HL-60 (cell line): ENCODE results near the gene NEK1.

Source experiments
- DNase-seq, 2 experiments: peaks; one replicate each; pipeline ENCODE4 v3.0.0-alpha.2; 2010 to 2020; ENCODE audit warnings: low read depth in 1 of 2, low spot score in 1 of 2
- H3K27ac ChIP-seq: fragments of 250-450 bp; sonication (Bioruptor Pico); replicated peaks from 2 replicates; pipeline ENCODE4 v1.5.1; 2020; ENCODE audit warnings: mild to moderate bottlenecking, moderate library complexity
- H3K27me3 ChIP-seq: fragments of 250-450 bp; sonication (Bioruptor Pico); 2 replicates; pipeline ENCODE4 v1.5.1; 2021; ENCODE audit warnings: mild to moderate bottlenecking, moderate library complexity; ENCODE audit not compliant: insufficient read depth, poor library complexity, severe bottlenecking
- H3K4me3 ChIP-seq: replicated peaks from 2 replicates; pipeline ENCODE4 v1.5.1; 2011; ENCODE audit warnings: mild to moderate bottlenecking, control low read depth, low read length; ENCODE audit not compliant: insufficient read depth
- CTCF ChIP-seq: IDR thresholded peaks from one replicate; pipeline ENCODE4 v1.5.1; 2011; ENCODE audit warnings: low read length, control low read depth, inconsistent platforms; ENCODE audit not compliant: insufficient read depth
- GABPA ChIP-seq: IDR thresholded peaks from 2 replicates; pipeline ENCODE4 v1.6.1; 2012; ENCODE audit warnings: low read depth
- POLR2AphosphoS5 ChIP-seq: IDR thresholded peaks from 2 replicates; pipeline ENCODE4 v1.6.1; 2012; ENCODE audit warnings: low read depth
- SPI1 ChIP-seq: IDR thresholded peaks from 2 replicates; pipeline ENCODE4 v1.6.1; 2012; ENCODE audit warnings: low read depth, mild to moderate bottlenecking, borderline replicate concordance
- TF ChIP-seq, protein P1 (sequence below): IDR thresholded peaks from 2 replicates; pipeline ENCODE4 v1.6.1; 2012; ENCODE audit warnings: low read depth; ENCODE audit not compliant: insufficient replicate concordance

The NEK1 gene

DNA sequence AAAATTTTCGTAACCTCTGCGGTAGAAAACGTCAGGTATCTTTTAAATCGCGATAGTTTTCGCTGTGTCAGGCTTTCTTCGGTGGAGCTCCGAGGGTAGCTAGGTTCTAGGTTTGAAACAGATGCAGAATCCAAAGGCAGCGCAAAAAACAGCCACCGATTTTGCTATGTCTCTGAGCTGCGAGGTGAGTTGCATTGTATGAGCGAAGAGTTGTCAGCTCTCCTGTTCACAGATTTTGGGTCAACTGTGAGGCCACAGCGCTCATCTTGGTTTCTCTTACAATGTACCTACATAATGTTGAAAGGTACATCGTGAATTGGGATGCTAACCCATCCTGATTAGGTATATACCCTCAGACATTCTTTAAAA is 8.5 kb upstream of the NEK1 start:
- DNase-seq = peak in 1 of 2 experiments; percentile 5
- no peaks in the 10 kb centered on the region for H3K27me3 ChIP-seq
- H3K27ac ChIP-seq = peak overlapping the region; percentile 83
- TF ChIP-seq SPI1 (no peak), CTCF (no peak), POLR2AphosphoS5 (no peak), GABPA (no peak)
- TF ChIP-seq, protein P1, sequence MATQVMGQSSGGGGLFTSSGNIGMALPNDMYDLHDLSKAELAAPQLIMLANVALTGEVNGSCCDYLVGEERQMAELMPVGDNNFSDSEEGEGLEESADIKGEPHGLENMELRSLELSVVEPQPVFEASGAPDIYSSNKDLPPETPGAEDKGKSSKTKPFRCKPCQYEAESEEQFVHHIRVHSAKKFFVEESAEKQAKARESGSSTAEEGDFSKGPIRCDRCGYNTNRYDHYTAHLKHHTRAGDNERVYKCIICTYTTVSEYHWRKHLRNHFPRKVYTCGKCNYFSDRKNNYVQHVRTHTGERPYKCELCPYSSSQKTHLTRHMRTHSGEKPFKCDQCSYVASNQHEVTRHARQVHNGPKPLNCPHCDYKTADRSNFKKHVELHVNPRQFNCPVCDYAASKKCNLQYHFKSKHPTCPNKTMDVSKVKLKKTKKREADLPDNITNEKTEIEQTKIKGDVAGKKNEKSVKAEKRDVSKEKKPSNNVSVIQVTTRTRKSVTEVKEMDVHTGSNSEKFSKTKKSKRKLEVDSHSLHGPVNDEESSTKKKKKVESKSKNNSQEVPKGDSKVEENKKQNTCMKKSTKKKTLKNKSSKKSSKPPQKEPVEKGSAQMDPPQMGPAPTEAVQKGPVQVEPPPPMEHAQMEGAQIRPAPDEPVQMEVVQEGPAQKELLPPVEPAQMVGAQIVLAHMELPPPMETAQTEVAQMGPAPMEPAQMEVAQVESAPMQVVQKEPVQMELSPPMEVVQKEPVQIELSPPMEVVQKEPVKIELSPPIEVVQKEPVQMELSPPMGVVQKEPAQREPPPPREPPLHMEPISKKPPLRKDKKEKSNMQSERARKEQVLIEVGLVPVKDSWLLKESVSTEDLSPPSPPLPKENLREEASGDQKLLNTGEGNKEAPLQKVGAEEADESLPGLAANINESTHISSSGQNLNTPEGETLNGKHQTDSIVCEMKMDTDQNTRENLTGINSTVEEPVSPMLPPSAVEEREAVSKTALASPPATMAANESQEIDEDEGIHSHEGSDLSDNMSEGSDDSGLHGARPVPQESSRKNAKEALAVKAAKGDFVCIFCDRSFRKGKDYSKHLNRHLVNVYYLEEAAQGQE = no peak
- H3K4me3 ChIP-seq = peak overlapping the region; percentile 89

DNA sequence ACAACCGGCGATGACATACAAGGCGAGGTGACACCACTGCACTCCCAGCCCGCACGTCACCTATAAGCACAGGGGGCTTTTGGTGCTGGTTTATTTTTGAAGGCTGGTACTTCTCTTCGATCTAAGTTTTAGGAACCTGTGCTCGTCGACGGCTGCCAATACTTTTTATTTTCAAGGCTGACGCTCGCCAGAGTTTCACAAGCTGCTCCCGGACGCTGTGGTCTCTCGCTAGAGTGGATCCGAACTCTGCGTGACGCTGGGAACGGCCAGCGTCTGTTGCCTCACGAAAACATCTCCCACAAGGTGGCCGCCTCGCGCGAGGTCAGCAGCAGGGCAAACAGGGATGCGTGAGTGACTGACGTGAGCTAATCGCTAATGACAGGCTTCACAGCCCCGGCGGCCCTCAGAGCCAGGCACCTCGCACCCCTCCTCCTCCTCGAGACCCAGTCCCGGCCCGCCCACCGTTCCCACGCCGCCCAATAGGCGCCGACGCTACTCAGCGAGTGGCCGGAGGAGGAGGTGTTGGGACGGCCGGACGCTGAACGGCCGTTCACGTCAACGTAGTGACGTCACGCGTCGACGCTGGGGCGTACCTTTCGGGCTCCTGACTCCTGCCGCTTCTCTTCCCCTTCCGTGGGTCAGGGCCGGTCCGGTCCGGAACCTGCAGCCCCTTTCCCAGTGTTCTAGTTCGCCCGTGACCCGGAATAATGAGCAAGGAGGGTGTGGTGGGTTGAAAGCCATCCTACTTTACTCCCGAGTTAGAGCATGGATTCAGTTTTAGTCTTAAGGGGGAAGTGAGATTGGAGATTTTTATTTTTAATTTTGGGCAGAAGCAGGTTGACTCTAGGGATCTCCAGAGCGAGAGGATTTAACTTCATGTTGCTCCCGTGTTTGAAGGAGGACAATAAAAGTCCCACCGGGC is 7.8 kb upstream of the NEK1 start, which contains the start of gene CLCN3:
TSS of gene CLCN3 (plus strand) at position 621 of the 922 bp plus-strand sequence. CDS start 15,351 bp downstream, outside the sequence.
- H3K27ac ChIP-seq = peak within 1 kb of the TSS; percentile 83
- peak within 1 kb of the TSS; percentile 89 for H3K4me3 ChIP-seq
- peak; percentile 88 to 97 for DNase-seq
- no peak for TF ChIP-seq GABPA
- TF ChIP-seq, protein P1 = no peak
- TF ChIP-seq POLR2AphosphoS5 = peak; percentile 85
- peak; percentile 14; the same call in 1 of the 2 replicates for TF ChIP-seq SPI1
- no peaks in the 10 kb centered on the region for H3K27me3 ChIP-seq

DNA sequence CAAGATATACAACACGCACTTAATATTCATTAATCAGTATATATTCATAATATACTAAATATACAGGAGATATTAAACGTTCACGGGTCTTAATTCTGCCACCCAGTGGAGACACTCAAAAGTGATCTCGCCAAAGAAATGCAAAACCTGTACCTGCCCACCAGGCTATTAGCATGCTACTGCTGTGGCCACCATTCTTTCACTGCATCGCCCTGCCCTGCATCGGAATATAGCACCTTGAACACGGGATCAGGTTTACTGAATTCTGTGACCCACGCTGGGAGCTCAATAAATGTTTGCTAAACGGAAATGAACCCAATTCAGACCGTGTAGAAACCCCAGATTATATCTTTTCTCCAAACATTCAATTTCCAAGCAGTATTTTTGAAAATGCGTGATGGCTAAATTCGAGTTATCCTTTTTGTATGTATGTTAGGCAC is 7.2 kb upstream of the NEK1 start:
- H3K27ac ChIP-seq = peak overlapping the region; percentile 83
- peak overlapping the region; percentile 89 for H3K4me3 ChIP-seq
- DNase-seq = peak in 1 of 2 experiments; percentile 60
- no peaks in the 10 kb centered on the region for H3K27me3 ChIP-seq
- TF ChIP-seq SPI1 (no peak), CTCF (peak; percentile 39)
- TF ChIP-seq, protein P1 = no peak
